Fibroblast of skin of abdomen (primary cell): Measurements from ENCODE around the gene CAMK1D.

Experiments used
- DNase-seq: peaks from one replicate; pipeline ENCODE4 v3.0.0-alpha.2; 2013

CAMK1D gene

GRCh38 chr10:12403119-12403518 is 53.8 kb downstream of the CAMK1D start:
- DNase-seq = no peak

GRCh38 chr10:12405342-12406320 is 56.3 kb downstream of the CAMK1D start:
- DNase-seq = no peak

DNA sequence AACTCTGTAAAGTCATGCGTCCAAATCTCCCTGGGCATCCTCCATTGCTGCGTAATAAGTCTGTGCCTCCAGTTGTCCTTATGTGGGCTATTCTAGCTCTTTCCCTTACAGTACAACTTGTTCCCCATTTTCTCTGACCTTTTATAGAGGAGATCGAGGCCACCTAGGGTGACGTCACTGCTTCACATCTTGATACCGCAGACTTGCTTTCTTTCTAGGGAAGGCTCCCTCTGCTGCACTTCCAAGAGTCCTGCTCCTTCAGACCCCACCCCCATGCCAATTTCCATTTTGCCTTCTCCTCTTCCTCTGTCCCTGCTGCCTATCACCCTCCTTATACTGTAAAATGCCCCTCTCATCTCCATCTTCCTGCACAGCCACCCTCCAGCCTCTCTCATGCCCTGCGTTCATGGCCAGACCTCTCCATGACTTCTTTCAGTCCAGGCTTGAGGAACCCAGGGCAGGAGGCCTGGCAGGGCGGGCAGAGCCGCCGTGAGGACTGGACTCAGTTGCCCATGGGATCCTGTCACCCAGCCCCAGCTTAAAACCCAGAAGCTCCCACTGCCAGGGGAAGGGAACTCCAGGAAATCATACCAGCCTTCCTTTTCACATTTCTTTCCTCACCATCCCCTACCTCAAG is 57.5 kb downstream of the CAMK1D start:
- DNase-seq = no peak

- no peak for DNase-seq
These were observed 59.1 kb downstream of the CAMK1D start for GRCh38 chr10:12408472-12408871.

GRCh38 chr10:12409161-12409560 is 59.8 kb downstream of the CAMK1D start:
- DNase-seq = no peak

- no peak for DNase-seq
These were observed 60.3 kb downstream of the CAMK1D start for GRCh38 chr10:12409613-12410012.

- DNase-seq = no peak
These were observed 63.5 kb downstream of the CAMK1D start for GRCh38 chr10:12412666-12413368.

DNA sequence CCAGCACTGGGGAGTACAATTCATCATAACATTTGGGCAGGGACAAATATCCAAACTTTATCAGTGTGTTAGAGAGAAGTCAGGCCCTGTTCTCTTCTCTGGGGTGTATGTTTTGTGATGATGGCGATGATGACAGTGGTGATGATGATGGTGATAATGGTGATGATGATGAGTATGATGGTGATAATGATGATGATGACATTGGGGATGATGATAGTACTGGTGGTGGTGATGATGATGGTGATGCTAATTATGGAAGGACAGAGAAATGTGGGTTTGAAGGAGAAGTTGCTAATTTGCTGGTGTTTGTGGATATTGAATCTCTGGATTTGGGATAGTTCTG is 64.0 kb downstream of the CAMK1D start:
- DNase-seq = no peak

DNA sequence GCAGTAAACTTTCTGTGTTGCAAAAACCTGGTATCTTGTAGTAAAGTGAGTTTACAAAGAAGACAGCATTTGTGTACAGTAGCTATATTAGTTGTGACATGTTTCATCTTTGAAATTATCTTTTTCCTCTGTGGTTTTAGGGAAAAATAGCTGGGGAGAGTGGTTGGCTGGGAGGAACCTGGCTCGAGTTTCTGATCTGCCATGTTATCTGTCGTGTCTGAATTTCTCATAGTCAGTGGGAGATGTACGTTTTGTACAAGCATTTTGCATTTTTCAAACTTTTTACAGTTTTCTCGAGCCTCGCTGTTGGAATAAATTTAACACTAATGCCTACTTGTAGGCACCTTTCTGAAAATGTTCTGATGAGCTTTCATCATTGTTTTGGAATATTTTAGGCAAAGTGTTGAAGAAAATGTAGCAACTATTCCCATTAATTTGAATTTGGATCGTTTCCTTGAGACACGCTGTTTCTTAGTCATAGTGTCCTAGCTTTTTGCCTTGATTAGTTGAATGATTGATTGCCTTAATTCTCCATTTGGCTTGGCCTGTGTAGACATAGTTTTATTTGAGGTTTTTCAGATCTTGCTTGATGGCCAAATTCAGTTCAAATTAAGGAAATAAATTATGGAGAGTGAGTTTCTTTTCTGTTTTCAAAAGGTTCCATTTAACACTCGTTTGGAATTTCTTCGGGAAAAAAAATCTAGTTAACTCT is 65.1 kb downstream of the CAMK1D start:
- DNase-seq = peak; percentile 74

- no peak for DNase-seq
These were observed 67.2 kb downstream of the CAMK1D start for GRCh38 chr10:12416344-12417050.

DNA sequence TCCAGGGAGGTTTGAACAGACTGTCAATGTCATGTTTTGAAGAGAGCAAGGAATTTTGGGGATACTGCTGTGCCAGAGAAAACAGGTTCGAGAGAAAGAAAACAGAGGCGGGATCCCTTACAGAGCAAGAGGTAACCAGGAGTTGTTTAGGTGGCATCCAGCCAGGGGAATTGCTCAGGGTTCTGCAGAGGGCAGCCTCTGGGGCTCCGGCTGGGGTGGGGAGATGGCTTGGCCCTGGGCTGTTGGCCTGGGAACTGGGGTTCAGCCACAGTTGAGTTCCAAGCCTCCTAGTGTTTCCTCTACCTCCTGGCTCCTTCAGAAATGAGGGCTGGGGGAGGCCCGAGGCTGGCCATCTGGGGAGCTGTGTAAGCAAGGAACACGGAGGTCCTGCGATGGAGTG is 68.0 kb downstream of the CAMK1D start:
- no peak for DNase-seq

DNA sequence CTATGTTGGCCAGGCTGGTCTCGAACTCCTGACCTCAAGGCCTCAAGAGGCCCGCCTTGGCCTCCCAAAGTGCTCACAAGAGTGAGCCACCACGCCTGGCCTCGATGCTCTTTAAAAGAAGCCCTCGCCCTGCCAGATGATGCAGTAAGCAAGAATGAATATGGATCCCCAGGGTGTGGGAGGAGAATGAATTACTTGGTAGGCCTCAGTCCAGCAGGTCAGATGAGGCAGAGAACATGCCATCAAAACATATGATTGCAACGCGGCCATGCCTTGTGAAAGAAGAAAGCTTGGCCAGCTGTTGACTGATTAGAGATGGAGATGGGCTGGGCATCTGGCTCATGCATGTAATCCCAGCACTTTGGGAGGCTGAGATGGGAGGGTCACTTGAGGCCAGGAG is 68.7 kb downstream of the CAMK1D start:
- peak; percentile 56 for DNase-seq

- DNase-seq = peak; percentile 54
These were observed 69.4 kb downstream of the CAMK1D start for GRCh38 chr10:12418725-12419261.

DNA sequence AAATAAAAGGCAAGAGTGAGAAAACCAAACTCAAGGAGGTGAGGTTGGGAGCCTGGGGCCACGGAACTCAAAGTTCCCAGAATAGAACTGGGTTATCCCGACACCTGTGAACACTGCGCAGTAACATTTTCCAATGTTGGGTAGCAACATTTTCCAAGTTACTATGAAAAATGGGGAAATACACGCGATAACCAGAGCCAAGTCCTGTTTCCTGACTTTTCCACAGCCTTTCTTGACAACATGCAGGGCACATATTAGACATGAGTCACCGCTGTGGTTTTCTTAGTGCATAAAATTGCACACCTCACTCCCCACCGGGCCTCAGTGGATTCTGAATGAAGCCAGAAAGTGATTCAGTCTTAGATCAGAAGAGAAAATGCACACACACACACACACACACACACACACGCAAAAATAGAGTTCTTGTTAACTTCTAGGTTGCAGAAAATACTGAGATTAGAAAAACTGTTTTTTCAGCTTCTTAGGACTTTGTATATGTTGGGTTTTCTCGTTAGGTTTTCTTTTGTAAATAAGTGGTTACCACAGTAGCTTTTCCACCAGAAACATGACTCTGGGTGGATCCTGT is 70.0 kb downstream of the CAMK1D start:
- DNase-seq = peak; percentile 99

GRCh38 chr10:12420530-12421120 is 71.3 kb downstream of the CAMK1D start:
- no peak for DNase-seq

DNA sequence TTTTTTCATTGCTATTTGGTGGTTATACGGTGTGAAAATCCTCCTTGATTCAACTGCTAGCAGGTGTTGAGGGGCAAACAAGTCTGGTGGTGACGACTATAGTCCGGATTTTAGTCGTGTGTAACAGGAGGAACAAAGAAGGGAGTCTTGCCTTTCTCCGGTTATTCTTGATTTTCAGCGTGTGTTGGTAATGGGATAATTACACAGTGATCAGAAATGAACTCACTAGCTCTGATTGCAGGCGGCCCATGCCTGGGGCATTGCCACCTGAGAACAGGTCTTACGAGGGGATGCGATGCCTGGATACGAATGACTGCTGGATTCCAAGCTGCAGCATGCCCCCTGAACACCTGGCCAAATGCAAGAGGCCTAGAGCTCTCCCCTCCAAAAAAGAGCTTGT is 72.8 kb downstream of the CAMK1D start:
- no peak for DNase-seq

DNA sequence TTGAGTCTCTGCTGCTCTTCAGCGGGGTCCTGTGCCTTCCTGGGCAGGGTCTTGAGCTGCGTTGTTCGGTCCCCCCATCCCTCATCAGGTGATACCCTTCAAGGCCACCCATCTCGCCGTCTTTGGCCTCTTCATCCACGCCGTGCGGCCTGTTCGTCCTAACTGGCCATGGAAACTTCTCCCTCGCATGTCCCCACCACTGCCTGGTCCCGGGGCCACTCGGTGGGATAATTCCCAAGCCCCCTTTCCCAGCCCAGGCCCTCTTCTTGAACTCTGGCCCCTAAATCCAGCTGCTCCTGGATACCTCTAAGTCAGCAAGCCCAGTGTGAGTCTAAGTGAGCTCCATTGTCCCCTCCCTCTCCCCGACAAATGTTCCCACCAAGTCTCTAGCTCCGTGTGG is 74.5 kb downstream of the CAMK1D start:
- no peak for DNase-seq

DNA sequence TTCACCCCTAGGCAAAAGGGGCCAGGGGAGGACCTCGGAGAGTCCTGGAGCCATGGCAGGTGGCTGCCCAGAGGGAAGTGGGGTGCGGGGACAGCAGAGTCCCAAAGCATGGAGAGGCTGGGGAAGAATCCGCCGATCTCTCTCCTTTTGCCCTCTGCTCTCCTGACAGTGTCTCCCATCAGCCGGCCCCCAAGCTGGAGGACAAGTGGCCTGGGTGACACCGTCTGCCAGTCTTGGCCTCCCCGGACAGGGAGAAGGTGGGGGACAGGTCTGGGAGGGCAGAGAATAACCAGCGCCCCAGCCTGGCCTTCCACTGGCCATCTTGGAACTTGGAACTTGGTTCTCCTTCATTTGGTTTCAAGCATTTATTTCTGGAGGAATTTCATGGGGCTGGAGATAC is 77.9 kb downstream of the CAMK1D start:
- DNase-seq = no peak

GRCh38 chr10:12428447-12429135 is 79.2 kb downstream of the CAMK1D start:
- no peak for DNase-seq

GRCh38 chr10:12430406-12430982 is 81.1 kb downstream of the CAMK1D start:
- no peak for DNase-seq
